Natural killer cell (primary cell): ENCODE data around the gene TMIGD1. TPM values are rescaled to one million over a fixed set of nuclear protein-coding genes. Genes with fewer than 3 reads are reported as not detected.

Experiments used
- ATAC-seq, 3 donors: fragments of 150-1000 bp in 2 of 3; fragments of 200-7000 bp in 1 of 3; cut with Tn5 transposase; 1 replicate in 1 of 3; 2 replicates in 2 of 3; pipeline ENCODE4 v1.10.0; 2021; ENCODE audit warnings: mild to moderate bottlenecking in 2 of 3, moderate library complexity in 2 of 3
- DNase-seq, 2 donors: peaks; one replicate each; pipeline versions ENCODE4 v3.0.0 to v3.0.0-alpha.2; 2013 to 2021; ENCODE audit warnings: mixed read lengths in 1 of 2
- H3K27ac ChIP-seq: one replicate; pipeline ENCODE4 v1.5.1; 2013; ENCODE audit warnings: mild to moderate bottlenecking, low read length
- H3K27me3 ChIP-seq: one replicate; pipeline ENCODE4 v1.6.1; 2013; ENCODE audit warnings: low read length; ENCODE audit not compliant: control insufficient read depth, insufficient read depth
- H3K36me3 ChIP-seq: one replicate; pipeline ENCODE4 v1.6.1; 2013; ENCODE audit warnings: low read length; ENCODE audit not compliant: control insufficient read depth, insufficient read depth
- H3K4me1 ChIP-seq: one replicate; pipeline ENCODE4 v1.6.1; 2013; ENCODE audit warnings: low read length; ENCODE audit not compliant: control insufficient read depth, insufficient read depth
- H3K4me3 ChIP-seq: one replicate; pipeline ENCODE4 v1.5.1; 2013; ENCODE audit warnings: low read length
- H3K9me3 ChIP-seq: one replicate; pipeline ENCODE4 v1.6.1; 2013; ENCODE audit warnings: low read length; ENCODE audit not compliant: control insufficient read depth, insufficient read depth
- H3K27ac Mint-ChIP-seq, 2 donors: one replicate each; pipeline ENCODE4 v1.8.0; 2022; ENCODE audit warnings: mild to moderate bottlenecking in 2 of 2, mixed read lengths in 2 of 2, moderate library complexity in 1 of 2
- H3K27me3 Mint-ChIP-seq, 2 donors: one replicate each; pipeline ENCODE4 v1.8.0; 2022; ENCODE audit warnings: low read depth in 2 of 2, mixed read lengths in 2 of 2
- H3K36me3 Mint-ChIP-seq: one replicate; pipeline ENCODE4 v1.8.0; 2022; ENCODE audit warnings: mixed read lengths
- H3K4me1 Mint-ChIP-seq, 2 donors: one replicate each; pipeline ENCODE4 v1.8.0; 2022; ENCODE audit warnings: mixed read lengths in 2 of 2
- H3K4me3 Mint-ChIP-seq: one replicate; pipeline ENCODE4 v1.8.0; 2022; ENCODE audit warnings: mild to moderate bottlenecking, moderate library complexity, mixed read lengths
- H3K9me3 Mint-ChIP-seq, 2 donors: one replicate each; pipeline ENCODE4 v1.8.0; 2022; ENCODE audit warnings: mixed read lengths in 2 of 2
- WGBS: methylation state at CpG from one replicate; pipeline ENCODE4 v1.1.7; 2013; ENCODE audit warnings: missing lambda C conversion rate; ENCODE audit not compliant: insufficient coverage; 5-methylcytosine and 5-hydroxymethylcytosine counted together
- intact Hi-C: fragments of 100-400 bp; cut with micrococcal nuclease; formaldehyde crosslinking; loops from one replicate; pipeline ENCODE4 v1.14.2; 2022
- total RNA-seq, 4 donors: library from RNA; stranded (reverse); fragments of 120-200 nt in 1 of 4; gene quantifications; one replicate each; pipeline versions ENCODE4 v1.2.3 to v1.2.4, GENCODE V29; 2013 to 2022
- TF ChIP-seq, protein P1 (sequence below): fragments of 200-600 bp; IDR thresholded peaks from one replicate; pipeline ENCODE4 v1.8.0; 2022; ENCODE audit warnings: antibody characterized with exemption

Gene TMIGD1
- total RNA-seq, 3 donors from 2014 or later (not counting 1 experiment from before 2014, with no cell fraction given) = not detected

DNA sequence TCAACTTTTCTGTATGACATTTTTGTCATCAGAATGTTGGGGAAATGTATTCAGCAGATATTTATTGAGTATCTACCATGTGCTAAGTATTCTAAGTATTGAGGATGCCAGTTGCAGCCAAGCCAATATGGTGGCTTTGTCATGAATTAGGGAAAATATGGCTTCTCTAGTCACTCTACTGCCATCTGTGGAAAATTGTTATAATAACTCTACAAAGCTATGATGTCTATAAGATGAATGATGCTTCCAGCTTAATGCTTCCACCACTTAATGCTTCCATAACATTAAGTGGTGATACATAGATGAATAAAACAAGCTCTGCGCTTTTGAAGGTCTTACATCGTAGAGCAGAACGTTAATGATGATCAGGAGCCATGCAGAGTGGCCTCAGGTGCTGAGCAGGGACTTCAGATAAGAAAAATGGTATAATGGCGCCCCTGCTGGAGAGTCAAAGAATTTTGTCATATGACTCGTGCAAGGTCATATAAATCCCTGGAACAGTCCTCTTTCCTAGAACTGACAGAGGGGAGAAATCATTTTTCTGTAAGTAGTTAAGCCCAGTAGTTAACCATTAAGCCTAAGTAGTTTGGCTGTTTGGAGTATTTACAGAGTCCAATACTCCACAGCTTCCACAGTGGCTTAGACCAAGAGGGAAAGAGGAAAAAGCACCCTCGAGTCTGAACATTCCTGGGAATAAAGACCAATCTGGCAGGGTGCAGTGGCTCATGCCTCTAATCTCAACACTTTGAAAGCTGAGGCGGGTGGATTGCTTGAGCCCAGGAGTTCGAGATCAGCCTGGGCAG lies 2.7 kb upstream of the TMIGD1 start:
- intact Hi-C loops = loop anchor here (1.0 to 5.0 kb wide), 4 partner anchors 41 to 232 kb away; partner anchors contain the start of genes BLMH and CPD
- Mint-ChIP-seq H3K4me3 (no peak overlapping the region), H3K27ac (no peak overlapping the region), H3K36me3 (no peaks in the 10 kb centered on the region), H3K9me3 (no peaks in the 10 kb centered on the region), H3K27me3 (no peaks in the 10 kb centered on the region), H3K4me1 (peaks cover 20 to 30% of the 10 kb centered on the region in 2 donors)
- no peaks in the 10 kb centered on the region for H3K36me3 ChIP-seq
- H3K4me3 ChIP-seq = no peak overlapping the region
- WGBS = 38% methylated on average over 6 of the region's 8 CpGs
- peak; percentile 21 to 85 for DNase-seq
- ATAC-seq = peak; percentile 51 to 65 (median 62)
- peaks cover 12% of the 10 kb centered on the region for H3K4me1 ChIP-seq
- H3K9me3 ChIP-seq = no peaks in the 10 kb centered on the region
- H3K27ac ChIP-seq = no peak overlapping the region
- no peaks in the 10 kb centered on the region for H3K27me3 ChIP-seq
- TF ChIP-seq, protein P1, sequence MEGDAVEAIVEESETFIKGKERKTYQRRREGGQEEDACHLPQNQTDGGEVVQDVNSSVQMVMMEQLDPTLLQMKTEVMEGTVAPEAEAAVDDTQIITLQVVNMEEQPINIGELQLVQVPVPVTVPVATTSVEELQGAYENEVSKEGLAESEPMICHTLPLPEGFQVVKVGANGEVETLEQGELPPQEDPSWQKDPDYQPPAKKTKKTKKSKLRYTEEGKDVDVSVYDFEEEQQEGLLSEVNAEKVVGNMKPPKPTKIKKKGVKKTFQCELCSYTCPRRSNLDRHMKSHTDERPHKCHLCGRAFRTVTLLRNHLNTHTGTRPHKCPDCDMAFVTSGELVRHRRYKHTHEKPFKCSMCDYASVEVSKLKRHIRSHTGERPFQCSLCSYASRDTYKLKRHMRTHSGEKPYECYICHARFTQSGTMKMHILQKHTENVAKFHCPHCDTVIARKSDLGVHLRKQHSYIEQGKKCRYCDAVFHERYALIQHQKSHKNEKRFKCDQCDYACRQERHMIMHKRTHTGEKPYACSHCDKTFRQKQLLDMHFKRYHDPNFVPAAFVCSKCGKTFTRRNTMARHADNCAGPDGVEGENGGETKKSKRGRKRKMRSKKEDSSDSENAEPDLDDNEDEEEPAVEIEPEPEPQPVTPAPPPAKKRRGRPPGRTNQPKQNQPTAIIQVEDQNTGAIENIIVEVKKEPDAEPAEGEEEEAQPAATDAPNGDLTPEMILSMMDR = peak; percentile 85

DNA sequence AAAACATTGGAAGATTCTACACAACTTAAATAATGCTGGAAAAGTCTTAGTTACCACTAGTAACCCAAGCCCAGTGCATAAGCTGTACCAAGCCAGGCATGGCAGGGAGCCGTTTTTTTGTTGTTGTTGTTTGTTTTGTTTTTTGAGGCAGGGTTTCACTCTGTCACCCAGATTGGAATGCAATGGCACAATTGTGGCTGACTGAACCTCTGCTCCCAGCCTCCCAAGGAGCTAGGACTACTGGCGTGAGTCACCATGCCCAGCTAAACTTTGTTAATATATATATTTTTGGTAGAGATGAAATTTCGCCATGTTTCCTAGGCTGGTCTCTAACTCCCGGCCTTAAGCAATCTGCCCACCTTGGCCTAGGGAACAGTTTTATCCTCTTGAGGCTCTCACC lies 564 bp upstream of the TMIGD1 start:
- no peak for DNase-seq
- no peak overlapping the region for H3K27ac Mint-ChIP-seq
- H3K27ac ChIP-seq = no peak overlapping the region
- TF ChIP-seq, protein P1 = no peak
- H3K27me3 Mint-ChIP-seq = no peaks in the 10 kb centered on the region
- H3K4me3 ChIP-seq = no peak overlapping the region
- intact Hi-C loops = no loop called here
- H3K27me3 ChIP-seq = no peaks in the 10 kb centered on the region
- no peaks in the 10 kb centered on the region for H3K36me3 ChIP-seq
- no peak for ATAC-seq
- H3K9me3 Mint-ChIP-seq = no peaks in the 10 kb centered on the region
- peaks cover 21 to 29% of the 10 kb centered on the region in 2 donors for H3K4me1 Mint-ChIP-seq
- 92% methylated on average over 3 of the region's 4 CpGs for WGBS
- H3K9me3 ChIP-seq = no peaks in the 10 kb centered on the region
- no peaks in the 10 kb centered on the region for H3K36me3 Mint-ChIP-seq
- peaks cover 5% of the 10 kb centered on the region for H3K4me1 ChIP-seq
- H3K4me3 Mint-ChIP-seq = no peak overlapping the region

DNA sequence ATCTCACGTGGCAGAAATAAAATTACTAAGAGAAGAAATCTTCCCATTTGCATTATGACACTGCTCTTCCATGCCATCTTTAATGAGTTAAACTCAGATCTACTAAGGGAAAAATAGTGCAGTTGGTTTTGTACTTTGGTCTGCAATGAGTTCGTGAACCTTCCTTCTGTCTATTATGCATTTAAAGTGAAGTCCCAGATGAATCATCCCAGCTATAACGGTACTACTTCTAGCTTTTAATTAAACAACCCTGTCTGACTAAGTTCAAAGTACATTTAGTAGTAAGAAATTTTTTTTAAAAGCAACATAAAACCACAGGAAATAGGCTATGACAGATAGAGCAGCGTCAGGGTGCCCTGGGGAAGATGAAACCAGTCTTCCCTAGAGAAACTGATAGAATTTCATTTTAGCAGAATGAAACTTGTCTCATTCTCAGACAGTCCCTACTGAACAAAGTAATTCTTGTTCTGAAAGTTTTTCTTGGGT lies 1.8 kb downstream of the TMIGD1 start:
- Mint-ChIP-seq H3K27ac (peak overlapping the region; percentile 71 to 85), H3K27me3 (no peaks in the 10 kb centered on the region), H3K9me3 (no peaks in the 10 kb centered on the region), H3K36me3 (no peaks in the 10 kb centered on the region), H3K4me3 (peak overlapping the region; percentile 60), H3K4me1 (peaks cover 21 to 29% of the 10 kb centered on the region in 2 donors)
- Histone ChIP-seq H3K27me3 (no peaks in the 10 kb centered on the region), H3K36me3 (no peaks in the 10 kb centered on the region), H3K4me3 (no peak overlapping the region), H3K9me3 (no peaks in the 10 kb centered on the region), H3K4me1 (peaks cover 5% of the 10 kb centered on the region), H3K27ac (peak overlapping the region; percentile 56)
- TF ChIP-seq, protein P1 = no peak
- DNase-seq (peak in 1 of 2 donors; percentile 81), ATAC-seq (peak; percentile 80 to 85 (median 83))
- WGBS = 0% methylated on average over 2 of the region's 4 CpGs
- intact Hi-C loops = no loop called here
